ENCODE data around the gene UACA.

- TF ChIP-seq TAF1 (IDR thresholded peaks at IDR 0.05; ENCODE audit: low read depth, low read length) (no peak), SPI1 (IDR thresholded peaks at IDR 0.05; ENCODE audit: low read depth, low read length) (no peak), POLR2A (IDR thresholded peaks at IDR 0.05; ENCODE audit: low read depth, low read length) (no peak), POLR2AphosphoS5 (IDR thresholded peaks at IDR 0.05; ENCODE audit: low read depth, low read length) (no peak), POU2F2 (IDR thresholded peaks at IDR 0.05; ENCODE audit: low read depth, low read length) (no peak), PAX5 (IDR thresholded peaks at IDR 0.05; ENCODE audit: insufficient read depth, low read length, severe bottlenecking) (no peak)
Observed at GRCh38 chr15:70796516-70797310, 33.4 kb upstream of the UACA start.

All from GM12891 (cell line).